Ishikawa (cell line): Measurements from ENCODE around the gene XPO6.

Source experiments
- FOXM1 ChIP-seq: IDR thresholded peaks from 2 replicates; pipeline ENCODE4 v1.6.1; 2012; ENCODE audit warnings: low read depth, borderline replicate concordance
- REST ChIP-seq: IDR thresholded peaks from 2 replicates; pipeline ENCODE4 v1.6.1; 2012; ENCODE audit warnings: low read depth, mild to moderate bottlenecking
- TF ChIP-seq, protein P1 (sequence below): IDR thresholded peaks from 2 replicates; pipeline ENCODE4 v1.6.1; 2012

DNA sequence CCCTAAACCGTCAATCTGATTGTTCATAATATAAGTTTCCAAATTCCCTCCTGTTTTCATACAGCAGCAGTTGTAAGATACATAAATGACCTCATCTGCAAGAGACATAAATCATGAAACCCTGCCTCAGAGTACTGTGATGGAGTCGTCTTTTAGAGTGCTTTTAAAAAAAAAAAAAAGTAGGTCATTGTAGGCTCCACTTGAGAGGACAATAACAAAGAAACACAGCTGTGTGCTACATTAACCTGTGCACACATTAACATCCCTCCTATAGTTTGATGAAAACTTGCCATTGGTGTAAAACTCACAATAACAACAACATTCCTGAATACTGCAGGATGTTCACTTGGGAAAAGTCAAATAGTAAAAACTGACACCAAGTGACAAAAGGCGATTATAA lies 56.5 kb downstream of the XPO6 start:
- TF ChIP-seq FOXM1 (no peak), REST (no peak)
- TF ChIP-seq, protein P1, sequence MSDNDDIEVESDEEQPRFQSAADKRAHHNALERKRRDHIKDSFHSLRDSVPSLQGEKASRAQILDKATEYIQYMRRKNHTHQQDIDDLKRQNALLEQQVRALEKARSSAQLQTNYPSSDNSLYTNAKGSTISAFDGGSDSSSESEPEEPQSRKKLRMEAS, result no peak
